C4-2B (cell line): Measurements from ENCODE around the gene PEX5L.

Experiments
- H3K27ac ChIP-seq: fragments of 450-650 bp; 2 replicates; pipeline ENCODE4 v1.5.1; 2017
- ZFX ChIP-seq: fragments of 450-650 bp; IDR thresholded peaks from 2 replicates; pipeline ENCODE4 v1.6.1; 2017
- TF ChIP-seq, protein P1 (sequence below): fragments of 450-650 bp; conservative IDR thresholded peaks from 2 replicates; pipeline ENCODE4 v1.5.1; 2017; ENCODE audit warnings: mild to moderate bottlenecking

Gene PEX5L

GRCh38 chr3:179868715-179869114 is 168.0 kb downstream of the PEX5L start:
- TF ChIP-seq, protein P1, sequence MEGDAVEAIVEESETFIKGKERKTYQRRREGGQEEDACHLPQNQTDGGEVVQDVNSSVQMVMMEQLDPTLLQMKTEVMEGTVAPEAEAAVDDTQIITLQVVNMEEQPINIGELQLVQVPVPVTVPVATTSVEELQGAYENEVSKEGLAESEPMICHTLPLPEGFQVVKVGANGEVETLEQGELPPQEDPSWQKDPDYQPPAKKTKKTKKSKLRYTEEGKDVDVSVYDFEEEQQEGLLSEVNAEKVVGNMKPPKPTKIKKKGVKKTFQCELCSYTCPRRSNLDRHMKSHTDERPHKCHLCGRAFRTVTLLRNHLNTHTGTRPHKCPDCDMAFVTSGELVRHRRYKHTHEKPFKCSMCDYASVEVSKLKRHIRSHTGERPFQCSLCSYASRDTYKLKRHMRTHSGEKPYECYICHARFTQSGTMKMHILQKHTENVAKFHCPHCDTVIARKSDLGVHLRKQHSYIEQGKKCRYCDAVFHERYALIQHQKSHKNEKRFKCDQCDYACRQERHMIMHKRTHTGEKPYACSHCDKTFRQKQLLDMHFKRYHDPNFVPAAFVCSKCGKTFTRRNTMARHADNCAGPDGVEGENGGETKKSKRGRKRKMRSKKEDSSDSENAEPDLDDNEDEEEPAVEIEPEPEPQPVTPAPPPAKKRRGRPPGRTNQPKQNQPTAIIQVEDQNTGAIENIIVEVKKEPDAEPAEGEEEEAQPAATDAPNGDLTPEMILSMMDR: no peak
- no peak for TF ChIP-seq ZFX
- no peak overlapping the region for H3K27ac ChIP-seq

DNA sequence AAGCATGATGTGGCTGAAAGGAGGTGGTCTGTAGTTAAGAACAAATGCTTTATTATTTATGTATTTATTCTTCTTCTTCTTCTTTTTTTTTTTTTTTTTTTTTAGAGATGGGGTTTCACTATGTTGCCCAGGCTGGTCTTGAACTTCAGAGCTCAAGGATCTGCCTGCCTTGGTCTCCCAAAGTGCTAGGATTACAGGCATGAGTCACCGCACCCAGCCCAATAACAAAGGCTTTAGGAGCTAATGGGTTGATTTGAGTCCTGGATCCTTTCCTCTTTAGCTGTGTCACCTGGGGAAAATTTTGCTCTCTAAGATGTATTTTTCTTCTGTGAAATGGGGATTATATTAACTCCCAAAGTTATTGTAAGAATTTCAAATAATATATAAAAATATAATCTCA is 168.8 kb downstream of the PEX5L start:
- TF ChIP-seq, protein P1: no peak
- TF ChIP-seq ZFX: no peak
- no peak overlapping the region for H3K27ac ChIP-seq

- no peak overlapping the region for H3K27ac ChIP-seq
- TF ChIP-seq, protein P1: no peak
- no peak for TF ChIP-seq ZFX
These were observed 170.8 kb downstream of the PEX5L start for GRCh38 chr3:179865861-179866505.

GRCh38 chr3:179861953-179862352 is 174.8 kb downstream of the PEX5L start:
- TF ChIP-seq ZFX: no peak
- H3K27ac ChIP-seq: no peak overlapping the region

- TF ChIP-seq, protein P1: no peak
- TF ChIP-seq ZFX: no peak
- no peak overlapping the region for H3K27ac ChIP-seq
These were observed 175.4 kb downstream of the PEX5L start for GRCh38 chr3:179861292-179861691.

DNA sequence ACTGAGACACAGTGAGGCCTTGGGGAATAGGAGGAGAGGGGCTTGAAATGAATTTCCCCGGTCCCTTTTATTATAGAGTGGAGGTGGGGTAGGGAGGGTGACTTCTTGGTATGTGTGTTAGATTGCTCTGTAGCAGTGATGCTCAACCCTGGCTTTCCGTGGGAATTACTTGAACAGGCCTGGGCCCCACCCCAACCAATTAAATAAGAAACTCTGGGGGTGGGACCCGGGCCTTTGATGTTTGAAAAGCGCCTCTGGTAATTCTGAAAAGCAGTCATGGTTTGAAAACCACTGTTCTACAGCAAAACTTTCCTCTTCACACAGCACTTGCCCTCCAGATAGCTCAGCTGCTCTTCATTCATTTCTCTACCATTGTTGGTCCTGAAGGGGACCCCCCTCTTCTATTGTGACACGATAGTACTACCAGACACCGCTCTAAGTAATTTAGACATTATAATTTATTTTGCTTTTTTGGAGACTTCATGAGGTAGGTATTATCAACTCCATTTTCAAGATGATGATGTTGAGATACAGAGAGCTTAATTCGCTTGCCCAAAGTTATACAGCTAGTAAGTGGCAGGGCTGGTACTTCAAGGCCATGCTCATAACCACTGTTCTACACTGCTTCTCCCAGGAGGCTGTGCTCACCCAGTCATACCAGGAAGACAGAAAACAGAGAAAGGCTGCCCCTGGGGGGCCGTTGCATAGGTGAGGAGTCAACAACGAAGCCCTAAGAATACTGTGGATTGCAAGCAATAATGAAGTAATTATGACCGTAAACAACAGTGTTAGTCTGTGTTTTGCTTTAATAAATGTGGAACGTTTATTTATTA is 176.2 kb downstream of the PEX5L start:
- H3K27ac ChIP-seq: no peak overlapping the region
- no peak for TF ChIP-seq ZFX
- TF ChIP-seq, protein P1: no peak

- H3K27ac ChIP-seq: no peak overlapping the region
- TF ChIP-seq, protein P1: no peak
- no peak for TF ChIP-seq ZFX
These were observed 183.6 kb downstream of the PEX5L start for GRCh38 chr3:179853176-179853575.
